ENCODE measurements around the gene IGSF8. TPM values are rescaled to one million over a fixed set of nuclear protein-coding genes. Genes with fewer than 3 reads are reported as not detected.

The IGSF8 gene
- total and polyA plus RNA-seq, 2 of the 8 experiments (the other 6 are each of a cell fraction or from before 2014, with no cell fraction given) = 69.6 to 132 TPM

GRCh38 chr1:160056648-160057169 is 41.7 kb downstream of the IGSF8 start (continued):
- TF ChIP-seq RBBP5 (IDR thresholded peaks at IDR 0.05; ENCODE audit: borderline replicate concordance, low read depth, low read length) = no peak

Data from H1 (cell line).